Neural progenitor cell (in vitro differentiated cells): ENCODE measurements around the gene WWOX.

Source experiments
- EZH2 ChIP-seq: fragments of 200-600 bp; sonication (generic); IDR thresholded peaks from 2 replicates; pipeline ENCODE4 v1.6.1; 2017; ENCODE audit warnings: antibody characterized with exemption, mild to moderate bottlenecking, moderate library complexity
- EZH2phosphoT487 ChIP-seq: fragments of 200-600 bp; sonication (generic); IDR thresholded peaks from 2 replicates; pipeline ENCODE4 v1.6.1; 2017; ENCODE audit warnings: antibody characterized with exemption
- TF ChIP-seq, protein P1 (sequence below): fragments of 200-600 bp; sonication (generic); IDR thresholded peaks from 2 replicates; pipeline ENCODE4 v1.5.1; 2017; ENCODE audit warnings: antibody characterized with exemption, mild to moderate bottlenecking

DNA sequence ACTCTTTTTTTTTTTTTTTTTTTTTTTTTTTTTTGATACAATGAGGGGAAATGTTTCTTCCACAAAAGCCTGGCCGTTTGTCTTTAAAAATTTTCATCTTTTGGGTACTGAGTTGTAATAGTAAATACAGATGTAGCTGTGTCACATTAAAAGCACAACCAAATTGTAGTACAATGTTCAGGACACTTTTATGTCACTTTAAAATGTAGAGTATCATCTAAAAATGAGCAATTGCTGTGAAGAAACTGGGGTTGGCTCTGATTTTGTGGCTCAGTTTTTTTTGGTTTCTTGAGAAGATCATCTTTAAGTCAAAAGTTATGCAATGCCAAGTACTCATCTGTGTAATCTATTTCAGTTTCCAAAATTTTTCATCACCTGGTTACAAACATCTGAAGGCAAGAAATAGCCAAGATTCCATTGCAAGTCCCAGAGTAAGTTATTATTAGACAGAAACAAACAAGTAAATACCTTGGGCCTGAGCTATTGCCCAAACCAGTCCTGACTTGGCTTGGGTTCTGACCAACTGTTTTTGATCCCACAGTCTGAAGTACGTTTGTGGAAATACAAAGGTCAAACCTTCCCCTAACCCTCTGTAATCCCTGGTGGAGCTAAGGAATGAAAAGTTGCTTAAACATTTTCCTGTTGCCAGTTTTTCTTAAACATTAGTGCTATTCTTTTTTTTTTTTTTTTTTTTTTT lies 717.2 kb downstream of the WWOX start:
- TF ChIP-seq, protein P1, sequence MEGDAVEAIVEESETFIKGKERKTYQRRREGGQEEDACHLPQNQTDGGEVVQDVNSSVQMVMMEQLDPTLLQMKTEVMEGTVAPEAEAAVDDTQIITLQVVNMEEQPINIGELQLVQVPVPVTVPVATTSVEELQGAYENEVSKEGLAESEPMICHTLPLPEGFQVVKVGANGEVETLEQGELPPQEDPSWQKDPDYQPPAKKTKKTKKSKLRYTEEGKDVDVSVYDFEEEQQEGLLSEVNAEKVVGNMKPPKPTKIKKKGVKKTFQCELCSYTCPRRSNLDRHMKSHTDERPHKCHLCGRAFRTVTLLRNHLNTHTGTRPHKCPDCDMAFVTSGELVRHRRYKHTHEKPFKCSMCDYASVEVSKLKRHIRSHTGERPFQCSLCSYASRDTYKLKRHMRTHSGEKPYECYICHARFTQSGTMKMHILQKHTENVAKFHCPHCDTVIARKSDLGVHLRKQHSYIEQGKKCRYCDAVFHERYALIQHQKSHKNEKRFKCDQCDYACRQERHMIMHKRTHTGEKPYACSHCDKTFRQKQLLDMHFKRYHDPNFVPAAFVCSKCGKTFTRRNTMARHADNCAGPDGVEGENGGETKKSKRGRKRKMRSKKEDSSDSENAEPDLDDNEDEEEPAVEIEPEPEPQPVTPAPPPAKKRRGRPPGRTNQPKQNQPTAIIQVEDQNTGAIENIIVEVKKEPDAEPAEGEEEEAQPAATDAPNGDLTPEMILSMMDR: no peak
- no peak for TF ChIP-seq EZH2phosphoT487
- TF ChIP-seq EZH2: no peak
